ENCODE results near the gene IGLL1. TPM values are rescaled to one million over a fixed set of nuclear protein-coding genes. Genes with fewer than 3 reads are reported as not detected.

IGLL1 gene
- total RNA-seq, 4 donors from 2014 or later: not detected

DNA sequence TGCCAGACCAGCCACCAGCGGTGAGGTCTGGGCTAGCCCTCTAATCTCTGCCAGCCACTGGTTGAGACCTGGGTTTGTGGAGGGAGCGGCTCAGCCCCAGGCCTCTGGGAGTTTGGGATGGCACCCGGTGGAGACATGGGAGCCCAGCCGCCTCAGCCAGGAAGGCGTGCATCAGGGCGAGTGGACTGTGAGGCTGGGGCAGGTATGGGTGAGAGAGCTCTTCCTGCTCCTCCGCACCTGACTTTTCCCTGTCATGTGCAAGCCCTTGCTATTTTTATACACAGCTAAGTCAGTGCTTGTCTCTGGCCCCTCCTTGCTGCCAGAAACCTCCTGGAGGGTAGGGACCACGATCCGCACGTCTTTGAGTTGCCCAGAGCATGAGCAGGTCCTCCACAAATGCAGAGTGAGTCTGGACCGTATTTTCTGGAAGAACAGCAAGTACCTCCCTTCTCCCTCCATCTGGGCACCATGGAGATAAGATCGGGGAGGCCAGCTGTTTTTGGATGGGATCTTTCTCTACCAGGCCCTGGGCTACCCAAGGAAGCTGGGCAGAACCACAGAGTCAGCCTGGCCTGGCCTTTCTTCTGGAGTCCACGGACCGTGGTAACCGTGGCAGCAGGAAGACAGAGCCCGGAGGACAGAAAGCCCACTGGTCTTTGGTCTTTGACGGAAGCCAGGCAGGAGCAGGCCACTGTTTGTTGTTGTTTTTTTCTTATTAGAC is 53.3 kb downstream of the IGLL1 start:
- DNase-seq (ENCODE audit: low spot score) (no peak), ATAC-seq (ENCODE audit: low FRiP score) (no peak)
- TF ChIP-seq, protein P1, sequence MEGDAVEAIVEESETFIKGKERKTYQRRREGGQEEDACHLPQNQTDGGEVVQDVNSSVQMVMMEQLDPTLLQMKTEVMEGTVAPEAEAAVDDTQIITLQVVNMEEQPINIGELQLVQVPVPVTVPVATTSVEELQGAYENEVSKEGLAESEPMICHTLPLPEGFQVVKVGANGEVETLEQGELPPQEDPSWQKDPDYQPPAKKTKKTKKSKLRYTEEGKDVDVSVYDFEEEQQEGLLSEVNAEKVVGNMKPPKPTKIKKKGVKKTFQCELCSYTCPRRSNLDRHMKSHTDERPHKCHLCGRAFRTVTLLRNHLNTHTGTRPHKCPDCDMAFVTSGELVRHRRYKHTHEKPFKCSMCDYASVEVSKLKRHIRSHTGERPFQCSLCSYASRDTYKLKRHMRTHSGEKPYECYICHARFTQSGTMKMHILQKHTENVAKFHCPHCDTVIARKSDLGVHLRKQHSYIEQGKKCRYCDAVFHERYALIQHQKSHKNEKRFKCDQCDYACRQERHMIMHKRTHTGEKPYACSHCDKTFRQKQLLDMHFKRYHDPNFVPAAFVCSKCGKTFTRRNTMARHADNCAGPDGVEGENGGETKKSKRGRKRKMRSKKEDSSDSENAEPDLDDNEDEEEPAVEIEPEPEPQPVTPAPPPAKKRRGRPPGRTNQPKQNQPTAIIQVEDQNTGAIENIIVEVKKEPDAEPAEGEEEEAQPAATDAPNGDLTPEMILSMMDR (IDR thresholded peaks at IDR 0.05): no peak

- no peak for DNase-seq (ENCODE audit: low spot score)
- no peak for ATAC-seq (ENCODE audit: low FRiP score)
- TF ChIP-seq, protein P1 (IDR thresholded peaks at IDR 0.05): no peak
Observed at GRCh38 chr22:23525510-23525909, 54.6 kb downstream of the IGLL1 start.

- no peak for ATAC-seq (ENCODE audit: low FRiP score)
- no peak for DNase-seq (ENCODE audit: low spot score)
- TF ChIP-seq, protein P1 (IDR thresholded peaks at IDR 0.05): no peak
Observed at GRCh38 chr22:23524226-23524625, 55.9 kb downstream of the IGLL1 start.

DNA sequence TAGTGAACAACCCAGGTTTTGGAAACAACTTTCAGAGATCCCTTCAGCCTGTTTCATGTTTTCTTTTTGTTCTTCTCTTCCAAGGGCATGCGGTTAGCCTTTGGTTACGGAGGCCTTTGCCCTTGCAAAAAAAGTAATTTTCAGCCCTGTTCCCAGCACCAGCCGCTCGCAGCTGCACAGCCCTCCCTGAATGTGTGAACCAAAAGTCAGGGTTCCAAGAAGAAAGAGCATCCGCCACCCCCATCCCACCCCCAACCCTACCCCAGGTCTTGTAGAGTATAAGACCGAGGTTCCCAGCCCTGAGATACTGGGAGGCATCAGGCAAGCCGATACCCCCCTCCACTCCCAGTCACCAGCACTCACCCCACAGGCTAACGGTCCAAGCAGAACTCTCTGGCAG is 56.4 kb downstream of the IGLL1 start:
- ATAC-seq (ENCODE audit: low FRiP score) (no peak), DNase-seq (ENCODE audit: low spot score) (no peak)
- TF ChIP-seq, protein P1 (IDR thresholded peaks at IDR 0.05): no peak

Small RNA genes lying within 50 kb of the gene (small RNA-seq; reads per million reads assigned to genes)
- not detected for gene AP000346.3

Other genes with a start within 250 kb of the IGLL1 start
- gene DRICH1, start 52.0 kb upstream of the IGLL1 start, total RNA-seq: 1 to 10 TPM in 1 of 4 donors, under 1 TPM in 2, not detected in 1; 0.56 to 1.3 (median 0.72) TPM
- gene RGL4, start 110.7 kb upstream of the IGLL1 start, total RNA-seq: 1 to 10 TPM in 2 of 4 donors, under 1 TPM in 1, not detected in 1; 0.38 to 6.9 (median 1.3) TPM
- gene ZNF70, start 170.8 kb upstream of the IGLL1 start, total RNA-seq: 1 to 10 TPM; 2.8 to 5.1 (median 4.0) TPM
- gene VPREB3, start 174.1 kb upstream of the IGLL1 start, total RNA-seq: not detected
- not detected for gene C22orf15, start 182.7 kb upstream of the IGLL1 start, total RNA-seq
- 10 to 100 TPM; 19.9 to 61.2 (median 31.2) TPM for gene CHCHD10, start 187.7 kb upstream of the IGLL1 start, total RNA-seq
- 1 to 10 TPM in 2 of 4 donors, under 1 TPM in 1, not detected in 1; 0.79 to 3.1 (median 2.1) TPM for gene MMP11, start 192.6 kb upstream of the IGLL1 start, total RNA-seq
- gene SMARCB1, start 206.7 kb upstream of the IGLL1 start, total RNA-seq: 10 to 100 TPM; 38.8 to 50.9 (median 47.6) TPM